ENCODE data around the gene CDH8. TPM values are rescaled to one million over a fixed set of nuclear protein-coding genes. Genes with fewer than 3 reads are reported as not detected.

CDH8 gene
- total RNA-seq, 2 experiments from 2014 or later = not detected

GRCh38 chr16:61877436-61877835, 158.8 kb downstream of the CDH8 start:
- Mint-ChIP-seq H3K36me3 (ENCODE audit: low read depth) (no peaks in the 10 kb centered on the region), H3K4me1 (ENCODE audit: low read depth) (no peaks in the 10 kb centered on the region), H3K9me3 (ENCODE audit: insufficient read depth) (peaks cover 17% of the 10 kb centered on the region), H3K27ac (no peak overlapping the region), H3K27me3 (ENCODE audit: low read depth) (no peaks in the 10 kb centered on the region), H3K4me3 (no peak overlapping the region)
- no peak for ATAC-seq
- no peak for DNase-seq
- ChIA-PET CTCF (no interaction called here), POLR2A (no interaction called here)

GRCh38 chr16:61872778-61873119, 163.5 kb downstream of the CDH8 start:
- DNase-seq = no peak
- ATAC-seq = no peak
- Mint-ChIP-seq H3K9me3 (ENCODE audit: insufficient read depth) (peaks cover 18% of the 10 kb centered on the region), H3K27ac (no peak overlapping the region), H3K4me3 (no peak overlapping the region), H3K27me3 (ENCODE audit: low read depth) (no peaks in the 10 kb centered on the region), H3K4me1 (ENCODE audit: low read depth) (no peaks in the 10 kb centered on the region), H3K36me3 (ENCODE audit: low read depth) (no peaks in the 10 kb centered on the region)
- CTCF ChIA-PET = no interaction called here
- POLR2A ChIA-PET = no interaction called here

GRCh38 chr16:61871837-61872777, 164.1 kb downstream of the CDH8 start:
- no peak for DNase-seq

GRCh38 chr16:61862221-61863155, 173.8 kb downstream of the CDH8 start:
- Mint-ChIP-seq H3K9me3 (ENCODE audit: insufficient read depth) (peaks cover 17% of the 10 kb centered on the region), H3K36me3 (ENCODE audit: low read depth) (no peaks in the 10 kb centered on the region), H3K4me1 (ENCODE audit: low read depth) (no peaks in the 10 kb centered on the region), H3K4me3 (no peak overlapping the region), H3K27me3 (ENCODE audit: low read depth) (no peaks in the 10 kb centered on the region), H3K27ac (no peak overlapping the region)
- ChIA-PET POLR2A (no interaction called here), CTCF (no interaction called here)
- DNase-seq (no peak), ATAC-seq (no peak)

More at GRCh38 chr16:61871837-61872777, 164.1 kb downstream of the CDH8 start:
- CTCF ChIA-PET = no interaction called here
- no peak for ATAC-seq
- Mint-ChIP-seq H3K4me1 (ENCODE audit: low read depth) (no peaks in the 10 kb centered on the region), H3K36me3 (ENCODE audit: low read depth) (no peaks in the 10 kb centered on the region), H3K4me3 (no peak overlapping the region), H3K27ac (no peak overlapping the region), H3K27me3 (ENCODE audit: low read depth) (no peaks in the 10 kb centered on the region), H3K9me3 (ENCODE audit: insufficient read depth) (peaks cover 22% of the 10 kb centered on the region)
- POLR2A ChIA-PET = no interaction called here

- ChIA-PET CTCF (no interaction called here), POLR2A (no interaction called here)
- Mint-ChIP-seq H3K4me3 (no peak overlapping the region), H3K9me3 (ENCODE audit: insufficient read depth) (peaks cover 20% of the 10 kb centered on the region), H3K4me1 (ENCODE audit: low read depth) (no peaks in the 10 kb centered on the region), H3K27me3 (ENCODE audit: low read depth) (no peaks in the 10 kb centered on the region), H3K27ac (no peak overlapping the region), H3K36me3 (ENCODE audit: low read depth) (no peaks in the 10 kb centered on the region)
- DNase-seq (no peak), ATAC-seq (no peak)
These were observed 177.2 kb downstream of the CDH8 start for GRCh38 chr16:61858988-61859387.

- CTCF ChIA-PET = no interaction called here
- H3K4me1 Mint-ChIP-seq (ENCODE audit: low read depth) = no peaks in the 10 kb centered on the region
- H3K4me3 Mint-ChIP-seq = no peak overlapping the region
- H3K27me3 Mint-ChIP-seq (ENCODE audit: low read depth) = no peaks in the 10 kb centered on the region
- POLR2A ChIA-PET = no interaction called here
- peaks cover 16% of the 10 kb centered on the region for H3K9me3 Mint-ChIP-seq (ENCODE audit: insufficient read depth)
- H3K36me3 Mint-ChIP-seq (ENCODE audit: low read depth) = no peaks in the 10 kb centered on the region
- ATAC-seq = no peak
- DNase-seq = no peak
- no peak overlapping the region for H3K27ac Mint-ChIP-seq
These were observed 193.6 kb downstream of the CDH8 start for GRCh38 chr16:61842666-61843065.

GRCh38 chr16:61836804-61837393, 199.3 kb downstream of the CDH8 start:
- Mint-ChIP-seq H3K27me3 (ENCODE audit: low read depth) (no peaks in the 10 kb centered on the region), H3K36me3 (ENCODE audit: low read depth) (no peaks in the 10 kb centered on the region), H3K27ac (no peak overlapping the region), H3K4me1 (ENCODE audit: low read depth) (no peaks in the 10 kb centered on the region), H3K4me3 (no peak overlapping the region), H3K9me3 (ENCODE audit: insufficient read depth) (peaks cover 30% of the 10 kb centered on the region)
- no peak for ATAC-seq
- ChIA-PET POLR2A (no interaction called here), CTCF (no interaction called here)
- DNase-seq = no peak

- H3K9me3 Mint-ChIP-seq (ENCODE audit: insufficient read depth) = peaks cover 38% of the 10 kb centered on the region
- DNase-seq = no peak
- no peaks in the 10 kb centered on the region for H3K4me1 Mint-ChIP-seq (ENCODE audit: low read depth)
- ATAC-seq = no peak
- H3K27ac Mint-ChIP-seq = no peak overlapping the region
- CTCF ChIA-PET = no interaction called here
- no peak overlapping the region for H3K4me3 Mint-ChIP-seq
- POLR2A ChIA-PET = no interaction called here
- H3K36me3 Mint-ChIP-seq (ENCODE audit: low read depth) = no peaks in the 10 kb centered on the region
- no peaks in the 10 kb centered on the region for H3K27me3 Mint-ChIP-seq (ENCODE audit: low read depth)
These were observed 202.2 kb downstream of the CDH8 start for GRCh38 chr16:61834082-61834481.

- no peaks in the 10 kb centered on the region for H3K36me3 Mint-ChIP-seq (ENCODE audit: low read depth)
- H3K9me3 Mint-ChIP-seq (ENCODE audit: insufficient read depth) = peaks cover 38% of the 10 kb centered on the region
These were observed 204.8 kb downstream of the CDH8 start for GRCh38 chr16:61831351-61831917.

GRCh38 chr16:61829631-61830030, 206.6 kb downstream of the CDH8 start:
- no peak overlapping the region for H3K4me3 Mint-ChIP-seq
- H3K9me3 Mint-ChIP-seq (ENCODE audit: insufficient read depth) = peaks cover 38% of the 10 kb centered on the region
- POLR2A ChIA-PET = no interaction called here
- H3K36me3 Mint-ChIP-seq (ENCODE audit: low read depth) = no peaks in the 10 kb centered on the region
- no peak overlapping the region for H3K27ac Mint-ChIP-seq
- no peak for ATAC-seq
- CTCF ChIA-PET = no interaction called here
- DNase-seq = no peak
- H3K27me3 Mint-ChIP-seq (ENCODE audit: low read depth) = no peaks in the 10 kb centered on the region
- H3K4me1 Mint-ChIP-seq (ENCODE audit: low read depth) = no peaks in the 10 kb centered on the region

More at GRCh38 chr16:61831351-61831917, 204.8 kb downstream of the CDH8 start:
- Mint-ChIP-seq H3K27ac (no peak overlapping the region), H3K4me3 (no peak overlapping the region), H3K27me3 (ENCODE audit: low read depth) (no peaks in the 10 kb centered on the region), H3K4me1 (ENCODE audit: low read depth) (no peaks in the 10 kb centered on the region)
- DNase-seq (no peak), ATAC-seq (no peak)
- ChIA-PET CTCF (no interaction called here), POLR2A (no interaction called here)

- ChIA-PET CTCF (no interaction called here), POLR2A (no interaction called here)
- Mint-ChIP-seq H3K27ac (no peak overlapping the region), H3K4me1 (ENCODE audit: low read depth) (no peaks in the 10 kb centered on the region), H3K27me3 (ENCODE audit: low read depth) (no peaks in the 10 kb centered on the region), H3K4me3 (no peak overlapping the region), H3K9me3 (ENCODE audit: insufficient read depth) (peaks cover 17% of the 10 kb centered on the region), H3K36me3 (ENCODE audit: low read depth) (no peaks in the 10 kb centered on the region)
- no peak for DNase-seq
- ATAC-seq = no peak
These were observed 212.9 kb downstream of the CDH8 start for GRCh38 chr16:61823326-61823725.

GRCh38 chr16:61820820-61821219, 215.4 kb downstream of the CDH8 start:
- DNase-seq (no peak), ATAC-seq (no peak)
- no peaks in the 10 kb centered on the region for H3K27me3 Mint-ChIP-seq (ENCODE audit: low read depth)
- no peaks in the 10 kb centered on the region for H3K4me1 Mint-ChIP-seq (ENCODE audit: low read depth)
- no peaks in the 10 kb centered on the region for H3K36me3 Mint-ChIP-seq (ENCODE audit: low read depth)
- H3K9me3 Mint-ChIP-seq (ENCODE audit: insufficient read depth) = peaks cover 31% of the 10 kb centered on the region
- CTCF ChIA-PET = no interaction called here
- H3K4me3 Mint-ChIP-seq = no peak overlapping the region
- POLR2A ChIA-PET = no interaction called here
- H3K27ac Mint-ChIP-seq = no peak overlapping the region

All from activated CD8-positive, alpha-beta T cell treated with anti-CD3 and anti-CD28 coated beads, Interleukin-2, amount 10 ng/mL, durations not matched to agents 7 days and 5 days (primary cell).